ENCODE data around the gene ITIH5.

ITIH5 gene

GRCh38 chr10:7596356-7596755 is 70.4 kb downstream of the ITIH5 start:
- Mint-ChIP-seq H3K4me3 (no peak overlapping the region), H3K27ac (no peak overlapping the region), H3K4me1 (no peaks in the 10 kb centered on the region), H3K27me3 (peaks cover 11% of the 10 kb centered on the region), H3K9me3 (no peaks in the 10 kb centered on the region), H3K36me3 (no peaks in the 10 kb centered on the region)
- DNase-seq (ENCODE audit: low spot score in 2 of 2) (no peak), ATAC-seq (ENCODE audit: low read depth) (no peak)

GRCh38 chr10:7593905-7594304 is 72.9 kb downstream of the ITIH5 start:
- H3K4me1 Mint-ChIP-seq: peaks cover 2% of the 10 kb centered on the region

GRCh38 chr10:7593063-7593462 is 73.7 kb downstream of the ITIH5 start:
- peaks cover 2% of the 10 kb centered on the region for H3K4me1 Mint-ChIP-seq
- no peaks in the 10 kb centered on the region for H3K9me3 Mint-ChIP-seq
- DNase-seq (ENCODE audit: low spot score in 2 of 2) (no peak), ATAC-seq (ENCODE audit: low read depth) (no peak)
- no peak overlapping the region for H3K4me3 Mint-ChIP-seq
- no peaks in the 10 kb centered on the region for H3K36me3 Mint-ChIP-seq
- no peak overlapping the region for H3K27ac Mint-ChIP-seq
- H3K27me3 Mint-ChIP-seq: peaks cover 12% of the 10 kb centered on the region

More at GRCh38 chr10:7593905-7594304, 72.9 kb downstream of the ITIH5 start:
- Mint-ChIP-seq H3K9me3 (no peaks in the 10 kb centered on the region), H3K27me3 (peaks cover 12% of the 10 kb centered on the region), H3K36me3 (no peaks in the 10 kb centered on the region), H3K4me3 (no peak overlapping the region), H3K27ac (no peak overlapping the region)
- no peak for ATAC-seq (ENCODE audit: low read depth)
- no peak for DNase-seq (ENCODE audit: low spot score in 2 of 2)

GRCh38 chr10:7592627-7593026 is 74.1 kb downstream of the ITIH5 start:
- H3K27ac Mint-ChIP-seq: no peak overlapping the region
- H3K27me3 Mint-ChIP-seq: peaks cover 12% of the 10 kb centered on the region
- no peak for ATAC-seq (ENCODE audit: low read depth)
- no peak for DNase-seq (ENCODE audit: low spot score in 2 of 2)
- H3K4me3 Mint-ChIP-seq: no peak overlapping the region
- H3K9me3 Mint-ChIP-seq: no peaks in the 10 kb centered on the region
- H3K4me1 Mint-ChIP-seq: peaks cover 2% of the 10 kb centered on the region
- H3K36me3 Mint-ChIP-seq: no peaks in the 10 kb centered on the region

GRCh38 chr10:7590271-7590670 is 76.5 kb downstream of the ITIH5 start:
- no peak for ATAC-seq (ENCODE audit: low read depth)
- no peak overlapping the region for H3K27ac Mint-ChIP-seq
- H3K4me1 Mint-ChIP-seq: peaks cover 2% of the 10 kb centered on the region
- no peak for DNase-seq (ENCODE audit: low spot score in 2 of 2)
- H3K4me3 Mint-ChIP-seq: no peak overlapping the region
- H3K27me3 Mint-ChIP-seq: peaks cover 12% of the 10 kb centered on the region
- H3K36me3 Mint-ChIP-seq: no peaks in the 10 kb centered on the region
- no peaks in the 10 kb centered on the region for H3K9me3 Mint-ChIP-seq

- peaks cover 11% of the 10 kb centered on the region for H3K27me3 Mint-ChIP-seq
- peaks cover 2% of the 10 kb centered on the region for H3K4me1 Mint-ChIP-seq
- H3K4me3 Mint-ChIP-seq: no peak overlapping the region
- DNase-seq (ENCODE audit: low spot score in 2 of 2) (no peak), ATAC-seq (ENCODE audit: low read depth) (no peak)
- no peak overlapping the region for H3K27ac Mint-ChIP-seq
- no peaks in the 10 kb centered on the region for H3K9me3 Mint-ChIP-seq
- no peaks in the 10 kb centered on the region for H3K36me3 Mint-ChIP-seq
Observed at GRCh38 chr10:7589748-7590147, 77.0 kb downstream of the ITIH5 start.

- Mint-ChIP-seq H3K4me3 (no peak overlapping the region), H3K36me3 (no peaks in the 10 kb centered on the region)
Observed at GRCh38 chr10:7587865-7588188, 78.9 kb downstream of the ITIH5 start.

GRCh38 chr10:7587168-7587864 is 79.5 kb downstream of the ITIH5 start:
- H3K27ac Mint-ChIP-seq: no peak overlapping the region
- DNase-seq (ENCODE audit: low spot score in 2 of 2): no peak
- no peak overlapping the region for H3K4me3 Mint-ChIP-seq
- H3K9me3 Mint-ChIP-seq: no peaks in the 10 kb centered on the region
- H3K27me3 Mint-ChIP-seq: peaks cover 6% of the 10 kb centered on the region
- peaks cover 2% of the 10 kb centered on the region for H3K4me1 Mint-ChIP-seq
- no peaks in the 10 kb centered on the region for H3K36me3 Mint-ChIP-seq
- ATAC-seq (ENCODE audit: low read depth): no peak

More at GRCh38 chr10:7587865-7588188, 78.9 kb downstream of the ITIH5 start:
- DNase-seq (ENCODE audit: low spot score in 2 of 2) (no peak), ATAC-seq (ENCODE audit: low read depth) (no peak)
- Mint-ChIP-seq H3K9me3 (no peaks in the 10 kb centered on the region), H3K27ac (no peak overlapping the region), H3K4me1 (peaks cover 2% of the 10 kb centered on the region), H3K27me3 (peaks cover 6% of the 10 kb centered on the region)

GRCh38 chr10:7585228-7585627 is 81.5 kb downstream of the ITIH5 start:
- DNase-seq (ENCODE audit: low spot score in 2 of 2) (no peak), ATAC-seq (ENCODE audit: low read depth) (no peak)
- Mint-ChIP-seq H3K27ac (no peak overlapping the region), H3K36me3 (no peaks in the 10 kb centered on the region), H3K27me3 (peaks cover 3% of the 10 kb centered on the region), H3K4me1 (no peaks in the 10 kb centered on the region), H3K9me3 (no peaks in the 10 kb centered on the region), H3K4me3 (no peak overlapping the region)

GRCh38 chr10:7583626-7584025 is 83.1 kb downstream of the ITIH5 start:
- no peaks in the 10 kb centered on the region for H3K36me3 Mint-ChIP-seq
- ATAC-seq (ENCODE audit: low read depth) (no peak), DNase-seq (ENCODE audit: low spot score in 2 of 2) (no peak)
- H3K9me3 Mint-ChIP-seq: no peaks in the 10 kb centered on the region
- no peaks in the 10 kb centered on the region for H3K4me1 Mint-ChIP-seq
- no peaks in the 10 kb centered on the region for H3K27me3 Mint-ChIP-seq
- H3K4me3 Mint-ChIP-seq: no peak overlapping the region
- H3K27ac Mint-ChIP-seq: no peak overlapping the region

- H3K4me1 Mint-ChIP-seq: no peaks in the 10 kb centered on the region
- H3K27ac Mint-ChIP-seq: no peak overlapping the region
- peaks cover 2% of the 10 kb centered on the region for H3K27me3 Mint-ChIP-seq
- DNase-seq (ENCODE audit: low spot score in 2 of 2) (no peak), ATAC-seq (ENCODE audit: low read depth) (no peak)
- H3K36me3 Mint-ChIP-seq: no peaks in the 10 kb centered on the region
- no peak overlapping the region for H3K4me3 Mint-ChIP-seq
- H3K9me3 Mint-ChIP-seq: no peaks in the 10 kb centered on the region
Observed at GRCh38 chr10:7580520-7580919, 86.2 kb downstream of the ITIH5 start.

GRCh38 chr10:7579681-7580080 is 87.1 kb downstream of the ITIH5 start:
- Mint-ChIP-seq H3K27ac (no peak overlapping the region), H3K4me3 (no peak overlapping the region), H3K36me3 (no peaks in the 10 kb centered on the region), H3K9me3 (no peaks in the 10 kb centered on the region), H3K4me1 (no peaks in the 10 kb centered on the region), H3K27me3 (peaks cover 2% of the 10 kb centered on the region)
- ATAC-seq (ENCODE audit: low read depth): no peak
- no peak for DNase-seq (ENCODE audit: low spot score in 2 of 2)

- Mint-ChIP-seq H3K4me3 (no peak overlapping the region), H3K9me3 (no peaks in the 10 kb centered on the region), H3K36me3 (no peaks in the 10 kb centered on the region), H3K27ac (no peak overlapping the region), H3K27me3 (peaks cover 3% of the 10 kb centered on the region), H3K4me1 (no peaks in the 10 kb centered on the region)
- no peak for DNase-seq (ENCODE audit: low spot score in 2 of 2)
- ATAC-seq (ENCODE audit: low read depth): no peak
Observed at GRCh38 chr10:7577579-7577978, 89.2 kb downstream of the ITIH5 start.

GRCh38 chr10:7577176-7577575 is 89.6 kb downstream of the ITIH5 start:
- no peaks in the 10 kb centered on the region for H3K36me3 Mint-ChIP-seq
- H3K27me3 Mint-ChIP-seq: peaks cover 3% of the 10 kb centered on the region
- ATAC-seq (ENCODE audit: low read depth) (no peak), DNase-seq (ENCODE audit: low spot score in 2 of 2) (no peak)
- no peak overlapping the region for H3K4me3 Mint-ChIP-seq
- no peaks in the 10 kb centered on the region for H3K4me1 Mint-ChIP-seq
- no peak overlapping the region for H3K27ac Mint-ChIP-seq
- no peaks in the 10 kb centered on the region for H3K9me3 Mint-ChIP-seq

- H3K27ac Mint-ChIP-seq: no peak overlapping the region
- peaks cover 3% of the 10 kb centered on the region for H3K27me3 Mint-ChIP-seq
- H3K4me1 Mint-ChIP-seq: no peaks in the 10 kb centered on the region
- H3K36me3 Mint-ChIP-seq: no peaks in the 10 kb centered on the region
- H3K4me3 Mint-ChIP-seq: no peak overlapping the region
- no peak for DNase-seq (ENCODE audit: low spot score in 2 of 2)
- H3K9me3 Mint-ChIP-seq: no peaks in the 10 kb centered on the region
- no peak for ATAC-seq (ENCODE audit: low read depth)
Observed at GRCh38 chr10:7576340-7576739, 90.4 kb downstream of the ITIH5 start.
